OCI-LY1 (cell line): Measurements from ENCODE around the gene CLSTN2.

Experiments
- H2AFZ ChIP-seq: fragments of 200-600 bp; sonication (generic), shearing (Covaris generic); 2 replicates; pipeline ENCODE4 v1.6.0; 2014; ENCODE audit warnings: antibody characterized with exemption, mild to moderate bottlenecking, low read length
- H3F3A ChIP-seq: fragments of 200-600 bp; sonication (generic), shearing (Covaris generic); 2 replicates; pipeline ENCODE4 v1.6.0; 2014; ENCODE audit warnings: mild to moderate bottlenecking, antibody characterized with exemption, low read length, moderate library complexity; ENCODE audit not compliant: insufficient read depth
- H3K27ac ChIP-seq: fragments of 200-600 bp; sonication (generic); 2 replicates; pipeline ENCODE4 v1.5.1; 2014; ENCODE audit warnings: low read length, mixed run types, mild to moderate bottlenecking, low read depth; ENCODE audit not compliant: poor library complexity, severe bottlenecking
- H3K27me3 ChIP-seq: fragments of 200-600 bp; sonication (generic); 2 replicates; pipeline ENCODE4 v1.6.0; 2014; ENCODE audit warnings: antibody characterized with exemption, mild to moderate bottlenecking, low read length, moderate library complexity; ENCODE audit not compliant: insufficient read depth
- H3K36me3 ChIP-seq: fragments of 200-600 bp; sonication (generic); 2 replicates; pipeline ENCODE4 v1.6.1; 2014; ENCODE audit warnings: mild to moderate bottlenecking, antibody characterized with exemption, low read length, moderate library complexity, mixed read lengths; ENCODE audit not compliant: insufficient read depth
- H3K4me1 ChIP-seq: fragments of 200-600 bp; sonication (generic); 2 replicates; pipeline ENCODE4 v1.5.1; 2014; ENCODE audit warnings: mild to moderate bottlenecking, low read length, moderate library complexity; ENCODE audit not compliant: insufficient read depth, severe bottlenecking
- H3K4me2 ChIP-seq: fragments of 200-600 bp; sonication (generic), shearing (Covaris generic); 2 replicates; pipeline ENCODE4 v1.6.1; 2014; ENCODE audit warnings: low read length
- H3K4me3 ChIP-seq: fragments of 200-600 bp; sonication (generic); 2 replicates; pipeline ENCODE4 v1.5.1; 2014; ENCODE audit warnings: low read length, low read depth, mild to moderate bottlenecking, mixed read lengths; ENCODE audit not compliant: poor library complexity, severe bottlenecking
- H3K79me2 ChIP-seq: fragments of 200-600 bp; shearing (Covaris generic); 2 replicates; pipeline ENCODE4 v1.6.1; 2016; ENCODE audit warnings: mixed run types, low read length, mixed read lengths; ENCODE audit not compliant: insufficient read depth
- H3K9ac ChIP-seq: fragments of 200-600 bp; sonication (generic), shearing (Covaris generic); 2 replicates; pipeline ENCODE4 v1.6.1; 2014; ENCODE audit warnings: mild to moderate bottlenecking, low read length, mixed read lengths
- H3K9me2 ChIP-seq: fragments of 200-600 bp; sonication (generic), shearing (Covaris generic); 2 replicates; pipeline ENCODE4 v1.6.1; 2014; ENCODE audit warnings: low read depth, mild to moderate bottlenecking, low read length, mixed read lengths
- H3K9me3 ChIP-seq: fragments of 200-600 bp; shearing (Covaris generic); 2 replicates; pipeline ENCODE4 v1.6.1; 2014; ENCODE audit warnings: low read length, mixed read lengths
- H4K20me1 ChIP-seq: fragments of 200-600 bp; sonication (generic), shearing (Covaris generic); 2 replicates; pipeline ENCODE4 v1.6.0; 2016; ENCODE audit warnings: mild to moderate bottlenecking, low read length; ENCODE audit not compliant: insufficient read depth
- CTCF ChIP-seq: fragments of 200-600 bp; sonication (generic), shearing (Covaris generic); IDR thresholded peaks from 2 replicates; pipeline ENCODE4 v1.5.1; 2017; ENCODE audit warnings: mild to moderate bottlenecking, antibody characterized with exemption, low read length, moderate library complexity, mixed read lengths
- EZH2 ChIP-seq: fragments of 200-600 bp; sonication (generic), shearing (Covaris generic); IDR thresholded peaks from 2 replicates; pipeline ENCODE4 v1.8.0; 2017; ENCODE audit warnings: borderline replicate concordance, mixed run types, mild to moderate bottlenecking, antibody characterized with exemption, low read length, moderate library complexity, mixed read lengths

Gene CLSTN2

DNA sequence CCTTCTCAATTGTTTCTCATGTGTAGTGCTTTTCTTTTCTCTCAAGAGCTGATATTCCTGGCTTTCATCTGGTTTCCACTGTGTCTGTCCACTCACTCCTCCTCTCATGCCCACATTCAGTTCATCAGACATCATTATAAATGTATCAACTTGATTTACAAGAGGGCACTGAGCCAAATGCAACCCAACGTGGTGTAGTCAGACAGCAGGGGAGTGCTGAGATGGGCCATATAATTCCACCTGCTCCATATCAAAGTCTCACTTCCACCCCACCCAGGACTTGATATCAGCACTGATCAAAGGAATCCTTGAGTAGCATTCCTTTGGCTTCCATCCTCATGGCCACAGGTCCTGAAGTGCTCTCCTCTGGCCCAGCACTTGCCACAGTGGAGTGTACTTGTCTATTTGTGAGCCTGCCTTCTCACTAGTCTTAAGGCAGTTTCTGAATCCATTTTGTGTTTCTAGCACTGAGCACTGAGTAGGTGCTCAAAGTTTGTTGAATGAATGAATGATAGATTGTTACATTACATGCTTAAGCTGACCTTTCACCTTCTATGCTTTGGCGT lies 252.8 kb downstream of the CLSTN2 start:
- no peak overlapping the region for H3K9ac ChIP-seq
- no peak for TF ChIP-seq CTCF
- no peak for TF ChIP-seq EZH2
- no peak overlapping the region for H3K4me3 ChIP-seq
- H3K79me2 ChIP-seq, result no peaks in the 10 kb centered on the region
- H3K4me2 ChIP-seq, result no peak overlapping the region
- no peaks in the 10 kb centered on the region for H3K9me2 ChIP-seq
- no peaks in the 10 kb centered on the region for H3K27me3 ChIP-seq
- no peaks in the 10 kb centered on the region for H3K9me3 ChIP-seq
- no peaks in the 10 kb centered on the region for H3F3A ChIP-seq
- no peaks in the 10 kb centered on the region for H3K36me3 ChIP-seq
- no peaks in the 10 kb centered on the region for H3K4me1 ChIP-seq
- no peak overlapping the region for H3K27ac ChIP-seq
- no peak overlapping the region for H2AFZ ChIP-seq
- H4K20me1 ChIP-seq, result no peaks in the 10 kb centered on the region

DNA sequence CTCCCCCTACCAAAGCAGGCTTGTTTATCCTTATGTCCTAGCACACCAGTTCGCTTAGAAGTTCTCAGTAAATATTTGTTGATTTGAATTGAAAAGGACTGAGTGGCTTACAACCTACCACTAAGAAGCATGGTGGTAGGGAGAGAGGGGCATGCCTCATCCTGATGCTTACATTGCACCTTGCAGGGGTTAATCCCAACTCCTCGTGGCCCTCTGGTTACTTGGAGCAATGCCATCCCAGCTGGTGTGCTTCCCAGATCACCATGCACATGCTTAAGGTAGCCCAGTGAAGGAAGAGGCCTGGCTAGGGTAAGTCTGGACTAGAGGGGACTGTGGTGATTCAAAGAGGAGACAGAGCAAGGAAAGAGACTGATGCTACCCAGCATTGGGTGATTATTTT lies 253.3 kb downstream of the CLSTN2 start:
- H3K9me2 ChIP-seq, result no peaks in the 10 kb centered on the region
- H3K4me3 ChIP-seq, result no peak overlapping the region
- no peak overlapping the region for H3K27ac ChIP-seq
- H3K4me2 ChIP-seq, result no peak overlapping the region
- no peaks in the 10 kb centered on the region for H3K9me3 ChIP-seq
- H3K9ac ChIP-seq, result no peak overlapping the region
- no peaks in the 10 kb centered on the region for H3K27me3 ChIP-seq
- no peaks in the 10 kb centered on the region for H3K4me1 ChIP-seq
- no peaks in the 10 kb centered on the region for H3K79me2 ChIP-seq
- H3K36me3 ChIP-seq, result no peaks in the 10 kb centered on the region
- H4K20me1 ChIP-seq, result no peaks in the 10 kb centered on the region
- H3F3A ChIP-seq, result no peaks in the 10 kb centered on the region
- no peak overlapping the region for H2AFZ ChIP-seq
- TF ChIP-seq EZH2 (no peak), CTCF (no peak)

- Histone ChIP-seq H3K27ac (no peak overlapping the region), H3K9ac (no peak overlapping the region), H3K79me2 (no peaks in the 10 kb centered on the region), H3K9me3 (no peaks in the 10 kb centered on the region), H3K4me2 (no peak overlapping the region), H2AFZ (no peak overlapping the region), H3K27me3 (no peaks in the 10 kb centered on the region), H3K36me3 (no peaks in the 10 kb centered on the region), H3K4me3 (no peak overlapping the region), H4K20me1 (no peaks in the 10 kb centered on the region), H3K9me2 (no peaks in the 10 kb centered on the region), H3K4me1 (no peaks in the 10 kb centered on the region), H3F3A (no peaks in the 10 kb centered on the region)
- TF ChIP-seq CTCF (no peak), EZH2 (no peak)
These were observed 254.3 kb downstream of the CLSTN2 start for GRCh38 chr3:140189267-140189666.
